GM19099 (cell line): ENCODE data around the gene PLA2G4C.
A peak's percentile ranks its signal among the peaks of the same experiment; 100 is the strongest.

Experiments used
- POLR2A ChIP-seq: IDR thresholded peaks from 3 replicates; pipeline ENCODE4 v1.6.1; 2011; ENCODE audit warnings: low read depth; ENCODE audit not compliant: insufficient read length; ENCODE audit errors: extremely low read depth

PLA2G4C gene, protein sequence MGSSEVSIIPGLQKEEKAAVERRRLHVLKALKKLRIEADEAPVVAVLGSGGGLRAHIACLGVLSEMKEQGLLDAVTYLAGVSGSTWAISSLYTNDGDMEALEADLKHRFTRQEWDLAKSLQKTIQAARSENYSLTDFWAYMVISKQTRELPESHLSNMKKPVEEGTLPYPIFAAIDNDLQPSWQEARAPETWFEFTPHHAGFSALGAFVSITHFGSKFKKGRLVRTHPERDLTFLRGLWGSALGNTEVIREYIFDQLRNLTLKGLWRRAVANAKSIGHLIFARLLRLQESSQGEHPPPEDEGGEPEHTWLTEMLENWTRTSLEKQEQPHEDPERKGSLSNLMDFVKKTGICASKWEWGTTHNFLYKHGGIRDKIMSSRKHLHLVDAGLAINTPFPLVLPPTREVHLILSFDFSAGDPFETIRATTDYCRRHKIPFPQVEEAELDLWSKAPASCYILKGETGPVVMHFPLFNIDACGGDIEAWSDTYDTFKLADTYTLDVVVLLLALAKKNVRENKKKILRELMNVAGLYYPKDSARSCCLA

DNA sequence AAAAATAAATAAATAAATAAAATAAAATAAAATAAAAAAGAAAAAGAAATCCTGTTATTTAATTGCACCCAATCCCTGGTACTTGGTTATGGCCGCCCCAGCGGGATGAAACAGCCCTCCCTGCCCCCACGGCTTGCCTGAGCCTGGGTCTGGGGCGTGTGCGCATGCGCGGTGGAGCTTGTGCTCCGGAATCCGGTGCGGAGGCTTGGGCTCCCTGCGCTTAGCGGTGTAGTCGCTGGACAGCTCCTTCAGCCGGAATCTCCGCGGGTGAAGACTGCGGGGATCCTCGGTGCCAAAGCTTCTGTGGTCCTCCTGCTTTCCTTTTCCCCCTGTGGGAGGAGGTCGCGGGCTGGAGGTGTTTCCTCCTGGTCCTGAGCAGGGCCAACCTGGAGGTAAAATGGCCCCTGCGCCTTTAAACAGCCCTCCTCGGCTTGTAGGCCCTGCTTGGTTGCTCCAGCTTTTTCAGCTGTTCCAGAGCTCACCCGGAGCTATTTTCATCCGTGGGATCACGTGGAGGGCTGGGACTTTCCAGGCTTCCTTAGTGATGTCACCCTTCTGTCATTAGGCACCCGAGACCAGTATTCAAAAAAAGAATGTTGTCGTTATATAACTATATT, at the start of gene PLA2G4C:
Gene PLA2G4C (minus strand): TSS at position 468 of the 617 bp plus-strand sequence. CDS start 4,288 bp downstream, outside the sequence.
- TF ChIP-seq POLR2A: peak; percentile 81

DNA sequence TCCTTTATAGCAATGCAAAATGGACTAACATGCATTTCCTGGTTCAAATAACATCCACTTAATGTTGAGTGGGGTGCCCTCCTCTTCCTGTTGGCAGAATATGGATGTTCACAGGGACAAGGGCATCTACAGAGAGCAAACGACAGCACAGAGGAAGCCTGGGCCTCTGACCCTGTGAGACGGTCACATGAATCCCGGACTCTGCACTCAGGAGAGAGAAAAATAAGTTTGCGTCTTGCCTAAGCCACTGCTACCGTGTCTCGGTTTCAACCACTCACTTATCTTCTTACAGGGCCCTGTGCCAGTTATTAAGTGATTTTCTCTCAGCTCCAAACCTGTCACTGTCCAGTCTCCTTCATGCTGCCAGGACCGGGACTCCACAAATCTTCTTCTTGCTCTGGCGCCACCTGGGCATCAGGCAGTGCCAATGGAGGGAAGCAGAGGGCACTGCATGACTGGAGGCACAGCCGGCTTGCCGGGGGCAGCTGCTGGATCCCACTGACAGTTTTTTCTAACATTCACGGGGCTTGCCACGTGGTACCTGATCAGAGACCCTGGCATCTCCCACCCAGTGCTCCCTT, 47.7 kb upstream of the PLA2G4C start:
- TF ChIP-seq POLR2A: no peak

DNA sequence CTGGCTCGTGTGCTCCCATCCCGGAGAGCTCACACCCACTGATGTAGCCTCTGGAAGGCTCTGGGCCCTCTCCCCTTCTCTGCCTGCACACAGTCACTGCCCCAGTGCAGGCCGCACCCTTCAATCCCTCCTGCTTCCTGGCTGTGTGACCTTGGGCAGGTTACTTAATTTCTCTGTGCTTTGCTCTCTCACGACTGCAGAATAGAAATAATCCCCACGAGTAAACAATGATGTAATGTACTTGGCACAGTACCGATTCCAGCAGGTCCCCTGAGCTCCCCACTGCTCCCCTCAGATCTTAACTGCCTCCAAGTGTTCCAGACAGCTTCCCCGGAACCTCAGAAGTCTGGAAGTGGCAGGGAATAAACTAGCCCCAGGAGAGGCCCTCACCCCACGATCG, 43.4 kb upstream of the PLA2G4C start:
- no peak for TF ChIP-seq POLR2A

GRCh38 chr19:48152551-48152950, 41.9 kb upstream of the PLA2G4C start:
- no peak for TF ChIP-seq POLR2A

GRCh38 chr19:48149430-48149829, 38.8 kb upstream of the PLA2G4C start:
- TF ChIP-seq POLR2A: no peak

GRCh38 chr19:48148576-48148975, 38.0 kb upstream of the PLA2G4C start:
- no peak for TF ChIP-seq POLR2A

- no peak for TF ChIP-seq POLR2A
Observed at GRCh38 chr19:48147597-48148175, 37.1 kb upstream of the PLA2G4C start.

DNA sequence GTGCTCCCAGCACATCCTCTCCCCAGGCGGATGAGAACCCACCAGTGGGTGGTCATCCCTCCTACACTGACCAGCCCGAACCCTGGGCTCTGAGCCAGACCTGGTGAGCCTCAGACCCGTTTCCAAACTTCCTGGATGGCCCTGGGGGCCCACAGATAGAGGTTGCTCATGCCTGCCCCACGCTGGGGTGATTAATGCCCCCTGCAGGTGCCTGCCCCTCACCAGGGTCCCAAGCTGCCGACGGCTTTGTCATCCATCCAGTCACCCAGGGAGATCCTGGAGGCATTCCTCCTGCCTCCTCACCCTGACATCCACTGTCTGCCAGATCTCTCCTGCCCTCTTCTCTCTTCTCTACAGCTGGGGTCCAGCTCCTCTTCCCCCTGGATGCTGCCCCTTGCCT, 28.4 kb upstream of the PLA2G4C start:
- no peak for TF ChIP-seq POLR2A

GRCh38 chr19:48137411-48137810, 26.8 kb upstream of the PLA2G4C start:
- no peak for TF ChIP-seq POLR2A

DNA sequence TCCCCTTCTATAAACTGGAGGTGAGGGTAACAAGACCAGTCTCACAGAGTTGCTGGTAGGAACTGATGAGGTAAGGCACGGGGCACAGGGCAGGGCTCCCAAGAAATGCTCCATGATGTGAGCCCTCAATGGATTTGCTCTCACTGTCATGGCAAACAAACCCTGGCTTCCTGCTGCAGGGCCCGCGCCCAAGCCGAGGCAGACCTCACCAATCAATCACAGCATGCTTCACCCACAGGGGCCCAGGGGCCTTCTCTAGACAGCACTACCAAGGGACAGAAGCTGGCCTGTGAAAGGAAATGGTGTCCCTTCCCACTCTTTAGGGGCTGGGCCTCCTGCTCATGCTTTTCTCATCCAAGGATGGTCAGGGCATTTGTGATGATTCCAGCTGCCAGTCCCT, 25.9 kb upstream of the PLA2G4C start:
- TF ChIP-seq POLR2A: no peak

DNA sequence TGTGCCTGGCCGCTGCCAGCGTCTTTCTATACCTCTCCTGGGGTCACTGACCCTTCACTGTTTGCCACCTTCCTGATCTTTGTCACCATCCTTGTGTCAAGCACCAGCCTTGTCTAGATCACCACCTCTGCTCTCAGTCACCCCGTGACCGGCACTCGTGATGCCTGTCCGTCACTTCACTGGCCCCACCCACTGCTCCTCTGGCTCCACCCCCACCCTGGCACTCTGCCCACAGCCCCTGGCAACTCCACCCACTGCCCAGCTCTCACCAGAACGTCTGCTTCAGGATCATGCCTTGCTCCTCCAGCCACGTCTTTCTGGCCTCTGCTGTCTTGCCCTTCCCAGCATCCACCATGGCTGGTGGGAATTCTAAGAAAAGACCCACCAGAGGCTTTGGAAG, 24.8 kb upstream of the PLA2G4C start:
- TF ChIP-seq POLR2A: no peak

DNA sequence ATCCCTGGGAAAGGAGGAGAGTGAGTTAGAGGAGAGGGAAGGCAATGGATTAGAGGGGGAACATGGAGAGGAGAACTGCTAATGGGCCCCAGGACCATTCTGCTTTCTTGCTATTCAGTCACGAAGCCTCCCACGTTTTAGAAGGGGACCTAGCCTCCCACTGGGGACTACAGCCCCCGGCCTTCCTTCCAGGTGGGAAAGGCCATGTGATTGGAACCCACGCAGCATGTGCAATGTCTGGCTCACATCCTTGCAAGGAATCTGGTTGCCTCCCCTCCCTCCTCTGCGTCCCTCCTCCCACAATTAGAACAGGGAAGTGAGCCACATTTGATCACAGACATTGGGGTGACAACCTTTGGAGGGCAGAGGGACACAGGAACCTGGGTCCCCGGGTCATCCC, 22.5 kb upstream of the PLA2G4C start:
- TF ChIP-seq POLR2A: no peak

DNA sequence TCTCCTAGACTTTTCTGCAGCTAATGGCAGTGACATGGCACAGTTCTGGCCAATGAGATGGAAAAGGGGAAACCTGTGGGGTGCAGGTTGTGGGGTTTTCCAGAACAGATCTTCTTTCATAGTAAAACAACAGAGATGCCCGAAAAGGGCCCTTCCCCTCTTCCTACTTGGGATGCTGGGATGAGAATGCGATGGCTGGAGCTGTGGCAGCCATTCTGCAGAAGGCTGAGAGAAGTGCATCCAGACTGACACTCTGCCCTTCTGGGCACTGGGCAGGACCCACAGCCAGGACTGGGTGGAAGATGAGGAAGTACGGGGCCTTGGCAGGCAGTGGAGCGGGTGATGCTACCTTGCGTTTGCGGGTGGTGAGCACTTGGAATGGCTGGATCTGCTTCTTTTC, 16.9 kb upstream of the PLA2G4C start:
- no peak for TF ChIP-seq POLR2A

DNA sequence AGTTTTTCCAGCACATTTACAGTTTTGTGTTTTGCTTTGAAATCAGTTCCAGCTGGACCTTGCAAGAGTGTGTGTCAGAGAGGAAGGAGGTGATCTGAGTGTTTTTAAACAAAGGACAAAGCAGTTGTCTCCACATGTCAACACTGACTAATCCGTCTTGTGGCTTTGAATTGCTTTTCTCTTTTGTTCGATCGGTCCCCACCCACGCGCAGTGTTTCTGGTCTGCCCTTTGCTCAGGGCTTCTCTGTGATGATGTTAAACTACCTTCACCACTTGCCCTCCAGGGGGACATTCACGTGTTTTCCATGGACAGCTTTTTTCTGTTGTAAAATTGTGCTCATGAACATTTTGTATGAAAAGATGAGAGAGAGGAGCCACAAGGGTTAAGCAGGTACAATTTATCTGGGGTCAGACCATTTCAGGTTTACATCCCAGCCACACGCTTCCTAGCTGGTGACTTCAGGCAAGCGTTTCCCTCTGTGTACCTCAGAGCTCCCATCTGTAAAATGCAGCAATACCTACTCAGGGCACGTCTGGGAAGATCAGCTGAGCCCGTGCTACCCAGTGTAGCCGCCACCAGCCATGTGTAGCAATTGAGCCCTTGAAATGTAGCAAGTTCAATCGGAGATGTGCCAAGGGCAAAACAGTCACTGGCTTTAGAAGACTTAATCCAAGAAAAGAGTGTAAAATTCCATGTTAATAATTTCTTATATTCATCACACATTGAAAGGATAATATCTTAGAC, 13.5 kb upstream of the PLA2G4C start:
- TF ChIP-seq POLR2A: no peak

GRCh38 chr19:48122421-48122820, 11.8 kb upstream of the PLA2G4C start:
- no peak for TF ChIP-seq POLR2A
